Fibroblast of skin of left biceps (primary cell): ENCODE measurements around the gene MARK2.

Experiments
- DNase-seq, 2 experiments: peaks; one replicate each; pipeline ENCODE4 v3.0.0-alpha.2; 2013; ENCODE audit warnings: low read depth in 2 of 2

Gene MARK2

GRCh38 chr11:63829823-63830489, 9.0 kb upstream of the MARK2 start:
- DNase-seq: no peak

GRCh38 chr11:63831326-63831725, 7.6 kb upstream of the MARK2 start:
- no peak for DNase-seq

- DNase-seq: no peak
These were observed 6.6 kb upstream of the MARK2 start for GRCh38 chr11:63832336-63832735.

GRCh38 chr11:63833048-63833447, 5.9 kb upstream of the MARK2 start:
- no peak for DNase-seq

GRCh38 chr11:63834535-63835157, 4.3 kb upstream of the MARK2 start:
- no peak for DNase-seq

GRCh38 chr11:63835158-63835545, 3.8 kb upstream of the MARK2 start:
- no peak for DNase-seq

GRCh38 chr11:63837027-63837688, 1.8 kb upstream of the MARK2 start:
- DNase-seq: no peak

GRCh38 chr11:63837739-63838138, 1.2 kb upstream of the MARK2 start:
- DNase-seq: no peak

- DNase-seq: no peak
These were observed 696 bp upstream of the MARK2 start for GRCh38 chr11:63838150-63838677.

GRCh38 chr11:63839508-63840355, 822 bp downstream of the MARK2 start:
- DNase-seq: no peak

GRCh38 chr11:63840356-63841060, 1.6 kb downstream of the MARK2 start:
- DNase-seq: no peak

GRCh38 chr11:63841554-63841953, 2.6 kb downstream of the MARK2 start:
- no peak for DNase-seq

GRCh38 chr11:63843041-63843440, 4.1 kb downstream of the MARK2 start:
- DNase-seq: no peak

GRCh38 chr11:63844836-63845235, 5.9 kb downstream of the MARK2 start:
- DNase-seq: no peak

- peak in 1 of 2 experiments; percentile 20 for DNase-seq
These were observed 6.4 kb downstream of the MARK2 start for GRCh38 chr11:63845303-63845702.

GRCh38 chr11:63845911-63846310, 7.0 kb downstream of the MARK2 start:
- DNase-seq: no peak

GRCh38 chr11:63846897-63847296, 8.0 kb downstream of the MARK2 start:
- no peak for DNase-seq

GRCh38 chr11:63847363-63847762, 8.5 kb downstream of the MARK2 start:
- no peak for DNase-seq

- DNase-seq: no peak
These were observed 10.8 kb downstream of the MARK2 start for GRCh38 chr11:63849691-63850090.

GRCh38 chr11:63850920-63851319, 12.0 kb downstream of the MARK2 start:
- DNase-seq: no peak

GRCh38 chr11:63851364-63851763, 12.5 kb downstream of the MARK2 start:
- no peak for DNase-seq
